GM12892 (cell line): Measurements from ENCODE around the gene RPA3.

Experiments
- DNase-seq: peaks from one replicate; pipeline ENCODE4 v3.0.0; 2011; ENCODE audit not compliant: insufficient read length
- FAIRE-seq: peaks from 2 replicates; lab custom pipeline; 2011; peaks lifted over from hg19 to GRCh38; lab: Jason Lieb, UNC
- POLR2A ChIP-seq: IDR thresholded peaks from 2 replicates; pipeline ENCODE4 v1.6.1; 2011; ENCODE audit warnings: low read depth, low read length, control low read depth
- POLR2AphosphoS5 ChIP-seq: IDR thresholded peaks from 2 replicates; pipeline ENCODE4 v1.6.1; 2011; ENCODE audit warnings: low read depth, low read length, control low read depth
- TAF1 ChIP-seq: IDR thresholded peaks from 2 replicates; pipeline ENCODE4 v1.6.1; 2011; ENCODE audit warnings: low read depth, mild to moderate bottlenecking, control low read depth, low read length, borderline replicate concordance

The RPA3 gene

DNA sequence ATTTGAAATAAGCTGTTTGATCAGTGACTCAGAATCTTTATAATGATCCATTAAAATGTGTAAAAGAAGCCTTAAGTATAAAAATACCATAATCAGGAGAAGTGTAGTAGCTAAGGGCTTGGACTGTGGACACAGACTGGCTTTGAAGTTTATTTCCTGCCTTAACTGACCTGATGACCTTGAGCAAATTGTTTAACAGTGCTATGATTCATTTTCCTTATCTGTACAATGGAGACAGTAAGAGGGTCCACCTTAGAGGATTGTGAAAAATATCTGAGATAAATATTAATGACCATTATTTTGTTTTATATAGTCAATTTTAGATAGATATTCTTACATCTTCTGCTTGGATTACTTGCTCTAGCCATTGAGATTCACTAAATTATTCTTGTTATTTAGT lies 13.3 kb upstream of the RPA3 start:
- no peak for TF ChIP-seq TAF1
- TF ChIP-seq POLR2A = no peak
- no peak for TF ChIP-seq POLR2AphosphoS5
- DNase-seq (no peak), FAIRE-seq (no peak)

DNA sequence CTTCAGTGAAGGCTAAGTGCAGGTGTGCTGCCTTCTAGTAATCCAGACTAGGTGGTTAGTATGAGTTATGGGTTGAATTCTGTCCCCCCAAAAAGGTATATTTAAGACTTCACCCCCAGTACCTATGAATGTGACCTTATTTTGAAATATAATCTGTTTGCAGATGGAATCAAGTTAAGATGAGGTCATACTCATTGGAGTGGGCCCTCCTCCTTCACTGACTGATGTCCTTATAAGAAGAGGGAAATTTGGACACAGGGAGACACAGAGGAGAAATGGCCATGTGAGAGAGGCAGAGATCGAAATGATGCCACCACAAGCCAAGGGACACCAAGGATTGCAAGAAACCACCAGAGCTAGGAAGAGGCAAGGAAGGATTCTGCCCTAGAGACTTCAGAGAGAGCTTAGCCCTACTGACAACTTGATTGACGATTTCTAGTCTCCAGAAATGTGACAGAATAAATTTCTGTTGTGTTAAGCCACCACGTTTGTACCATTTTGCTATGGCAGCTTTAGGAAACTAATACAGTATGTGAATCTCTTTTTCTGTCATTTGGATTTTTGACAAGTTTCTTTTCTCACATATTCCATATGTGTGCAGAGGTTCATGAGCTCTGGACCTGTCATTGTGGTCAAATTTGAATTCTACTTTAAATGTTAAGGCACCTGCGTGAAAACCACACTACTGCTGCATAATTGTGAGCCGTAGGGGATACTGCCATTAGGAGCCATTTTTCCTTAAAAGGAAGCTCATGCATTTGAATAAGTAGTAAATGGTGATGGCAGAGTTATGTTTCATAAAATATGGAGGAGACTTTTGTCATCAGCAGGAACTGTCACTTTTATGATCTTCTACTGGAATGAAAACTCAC lies 2.6 kb upstream of the RPA3 start:
- DNase-seq (no peak), FAIRE-seq (no peak)
- TF ChIP-seq TAF1 (no peak), POLR2AphosphoS5 (no peak), POLR2A (no peak)

DNA sequence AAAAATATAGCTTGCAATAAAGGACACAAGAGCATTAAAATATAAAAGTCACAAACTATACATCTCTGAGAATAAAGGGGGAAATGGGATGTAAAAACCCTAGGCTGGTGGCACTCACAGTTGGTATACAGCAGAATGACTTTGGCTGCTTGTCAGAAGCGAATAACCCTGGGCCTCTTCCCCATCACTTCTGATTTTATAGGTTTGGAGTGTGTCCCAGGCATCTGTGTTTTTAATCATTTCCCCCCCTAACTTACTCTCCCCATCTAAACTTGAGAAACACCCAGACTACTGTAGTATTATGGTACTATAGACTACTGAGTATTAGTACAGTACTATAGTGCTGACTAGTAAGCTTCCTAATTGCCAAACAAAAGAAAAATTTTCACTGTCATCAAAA lies 1.8 kb upstream of the RPA3 start:
- DNase-seq (no peak), FAIRE-seq (no peak)
- TF ChIP-seq POLR2AphosphoS5 (no peak), POLR2A (no peak), TAF1 (no peak)

DNA sequence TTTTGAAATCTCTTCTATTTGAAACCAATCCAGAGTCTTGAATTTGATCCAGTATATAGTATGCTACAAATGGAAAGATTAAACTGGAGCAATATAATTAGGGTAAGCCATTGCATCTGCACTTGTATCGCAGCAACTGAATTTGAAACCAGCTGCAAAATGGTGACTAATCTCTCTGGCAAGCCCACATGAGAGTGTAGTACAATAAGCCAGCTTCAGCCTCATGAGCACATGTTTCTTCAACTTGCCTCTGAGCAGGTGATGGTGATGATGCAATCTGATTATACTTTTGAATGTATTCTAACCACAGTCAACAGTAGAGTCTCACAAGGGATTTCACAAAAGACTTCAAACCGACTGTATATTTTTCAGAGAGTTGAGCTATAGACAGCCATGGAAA lies 829 bp upstream of the RPA3 start:
- TF ChIP-seq POLR2AphosphoS5 (no peak), TAF1 (no peak), POLR2A (no peak)
- DNase-seq = peak; percentile 27
- FAIRE-seq = peak; percentile 70

DNA sequence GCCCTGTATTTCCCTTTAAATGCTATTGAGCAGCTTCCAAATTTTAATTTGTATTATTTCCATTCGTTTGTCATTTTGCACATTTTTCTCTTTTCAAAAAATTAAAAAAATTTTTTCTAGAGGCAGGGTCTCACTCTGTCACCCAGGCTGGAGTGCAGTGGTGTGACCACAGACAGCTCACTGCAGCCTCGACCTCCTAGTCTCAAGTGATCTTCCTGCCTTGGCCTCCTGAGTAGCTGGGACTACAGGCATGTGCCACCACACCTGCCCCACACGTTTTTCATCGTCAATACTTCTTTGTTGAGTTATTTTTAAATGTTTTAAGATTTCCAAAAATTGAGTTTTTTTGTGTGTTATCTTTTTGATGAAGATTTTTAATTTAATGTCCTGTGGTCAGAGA lies 4.7 kb downstream of the RPA3 start:
- no peak for TF ChIP-seq POLR2AphosphoS5
- TF ChIP-seq POLR2A = no peak
- TF ChIP-seq TAF1 = no peak
- DNase-seq (no peak), FAIRE-seq (no peak)

- FAIRE-seq (no peak), DNase-seq (no peak)
- TF ChIP-seq POLR2AphosphoS5 = no peak
- TF ChIP-seq POLR2A = no peak
- no peak for TF ChIP-seq TAF1
These were observed 7.9 kb downstream of the RPA3 start for GRCh38 chr7:7710469-7710868.

GRCh38 chr7:7709291-7709690 lies 9.1 kb downstream of the RPA3 start:
- DNase-seq = no peak
- TF ChIP-seq POLR2A (no peak), POLR2AphosphoS5 (no peak)
- FAIRE-seq = no peak

DNA sequence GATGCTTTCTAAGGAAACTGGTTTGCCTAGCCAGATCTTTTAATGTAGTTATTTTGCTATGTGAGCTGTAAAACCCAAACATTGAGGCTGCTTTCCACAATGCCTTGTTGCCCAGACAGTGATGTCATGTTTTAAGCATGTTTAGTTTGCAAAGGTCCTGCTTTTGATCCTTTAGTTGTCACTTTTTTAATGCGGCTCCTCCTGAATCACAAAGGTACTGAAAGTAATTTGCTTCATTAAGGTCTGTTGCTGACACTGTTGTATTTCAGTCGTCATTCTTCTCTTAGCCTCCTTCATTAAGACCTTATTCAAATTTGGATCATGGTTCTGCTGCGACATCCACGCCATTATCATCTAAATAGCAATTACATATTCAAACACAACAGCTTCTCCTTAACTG lies 10.6 kb downstream of the RPA3 start:
- FAIRE-seq (no peak), DNase-seq (no peak)
- TF ChIP-seq POLR2A = no peak
- no peak for TF ChIP-seq TAF1

GRCh38 chr7:7707246-7707645 lies 11.2 kb downstream of the RPA3 start:
- no peak for DNase-seq
- peak; percentile 48 for FAIRE-seq
- no peak for TF ChIP-seq POLR2A
- TF ChIP-seq TAF1 = no peak
- TF ChIP-seq POLR2AphosphoS5 = no peak

DNA sequence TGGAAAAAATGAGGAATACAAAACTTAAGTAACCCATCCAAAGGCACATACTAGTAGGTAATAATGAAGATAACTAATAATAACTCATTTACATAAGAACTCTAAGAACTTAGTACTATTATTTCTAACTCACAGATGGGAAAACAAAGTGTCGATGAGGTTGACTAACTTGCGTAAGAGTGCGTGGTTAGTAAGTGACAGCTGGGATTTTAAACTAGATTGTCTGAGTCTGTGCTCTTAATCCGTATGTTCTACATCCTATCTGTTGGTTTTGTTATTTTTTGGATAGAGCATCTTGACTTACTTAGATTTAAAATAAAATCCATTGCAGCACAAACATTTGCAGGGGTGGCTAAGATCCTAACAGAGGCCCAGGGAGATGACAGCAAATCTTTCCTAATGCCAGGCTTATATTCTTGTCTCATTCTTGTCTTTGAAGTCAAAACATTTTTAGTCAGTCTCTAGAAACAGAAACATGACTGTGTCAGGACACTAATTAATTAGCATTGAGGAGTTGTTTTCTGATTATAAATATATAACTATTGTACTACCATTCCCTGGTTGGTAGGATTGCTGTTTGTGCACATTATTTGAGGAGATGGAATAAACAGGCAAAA lies 11.7 kb downstream of the RPA3 start:
- FAIRE-seq = no peak
- no peak for TF ChIP-seq TAF1
- no peak for TF ChIP-seq POLR2AphosphoS5
- TF ChIP-seq POLR2A = no peak
- DNase-seq = no peak

- no peak for DNase-seq
- FAIRE-seq = no peak
- TF ChIP-seq TAF1 (no peak), POLR2A (no peak), POLR2AphosphoS5 (no peak)
These were observed 12.3 kb downstream of the RPA3 start for GRCh38 chr7:7706101-7706511.

DNA sequence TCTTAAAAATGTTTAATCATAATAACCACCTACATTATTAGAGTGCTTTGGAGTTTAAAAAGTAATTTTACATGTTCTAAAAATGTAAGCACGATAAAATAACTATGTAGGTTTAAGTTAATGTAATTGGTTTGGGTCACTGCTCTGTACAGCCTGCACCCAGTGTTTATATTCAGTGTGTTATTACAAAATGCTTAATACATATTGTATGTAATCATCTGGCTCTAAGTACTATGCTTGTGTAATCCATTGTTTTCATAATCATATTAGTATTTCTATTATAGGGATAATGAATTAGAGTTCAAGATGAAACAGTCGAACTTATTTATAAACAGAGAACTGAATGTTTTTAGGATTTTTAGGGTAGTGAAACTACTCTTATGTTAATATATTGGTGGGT lies 13.1 kb downstream of the RPA3 start:
- FAIRE-seq = no peak
- no peak for DNase-seq
- TF ChIP-seq POLR2A = no peak
- TF ChIP-seq POLR2AphosphoS5 = no peak
- TF ChIP-seq TAF1 = no peak
